GM12878 (cell line): Measurements from ENCODE around the gene HNRNPA1. TPM values are rescaled to one million over a fixed set of nuclear protein-coding genes. Genes with fewer than 3 reads are reported as not detected.

Source experiments
- ATAC-seq: fragments of 200-7000 bp; cut with Tn5 transposase; 3 replicates; pipeline ENCODE4 v1.9.1; 2020; ENCODE audit warnings: mild to moderate bottlenecking, moderate library complexity
- BruUV-seq: library from RNA; stranded (reverse); fragments of 400-500 nt; replicated peaks from 2 replicates; lab custom pipeline; 2021; lab: Mats Ljungman, UMichigan
- CTCF ChIA-PET: fragments of 300-600 bp; sonication (Branson Sonifier 250); formaldehyde crosslinking; extraction: SDS; loops from one replicate; lab custom pipeline; 2021; ENCODE audit warnings: inconsistent platforms; lab: Yijun Ruan, JAX
- POLR2A ChIA-PET: fragments of 350-600 bp; formaldehyde crosslinking; extraction: SDS; loops from one replicate; lab custom pipeline; 2021; ENCODE audit warnings: inconsistent platforms; lab: Charles Lee
- RAD21 ChIA-PET: fragments of 300-600 bp; sonication (Branson Sonifier 250); formaldehyde crosslinking; loops from one replicate; lab custom pipeline; 2023; ENCODE audit warnings: antibody characterized with exemption; ENCODE audit not compliant: unreplicated experiment; lab: Charles Lee
- SMC1A ChIA-PET: fragments of 300-600 bp; sonication (Branson Sonifier 250); formaldehyde crosslinking; loops from one replicate; lab custom pipeline; 2023; ENCODE audit not compliant: unreplicated experiment, uncharacterized antibody; lab: Charles Lee
- DNase-seq: peaks from one replicate; pipeline ENCODE4 v3.0.0-alpha.2; 2011; ENCODE audit warnings: low read depth, low spot score
- FAIRE-seq: peaks from 3 replicates; lab custom pipeline; 2011; peaks lifted over from hg19 to GRCh38; lab: Jason Lieb, UNC
- H2AFZ ChIP-seq: 2 replicates; pipeline ENCODE4 v1.6.0; 2011; ENCODE audit warnings: low read depth, low read length, control low read depth; ENCODE audit not compliant: control insufficient read depth
- H3K27ac ChIP-seq: 2 replicates; pipeline ENCODE4 v1.5.1; 2011; ENCODE audit warnings: control low read depth; ENCODE audit not compliant: control insufficient read depth, insufficient read depth
- H3K27me3 ChIP-seq, 2 experiments: replicated peaks in 1 of 2; 2 replicates each; pipeline versions ENCODE4 v1.6.0 to v1.6.1; 2011; ENCODE audit warnings: low read length in 1 of 2; ENCODE audit not compliant: control insufficient read depth in 2 of 2, insufficient read depth in 2 of 2
- H3K36me3 ChIP-seq, 2 experiments: 2 replicates each; pipeline ENCODE4 v1.5.1; 2011; ENCODE audit warnings: low read length in 1 of 2; ENCODE audit not compliant: control insufficient read depth in 2 of 2, insufficient read depth in 2 of 2
- H3K4me1 ChIP-seq: 2 replicates; pipeline ENCODE4 v1.6.1; 2011; ENCODE audit warnings: mild to moderate bottlenecking, low read length, moderate library complexity, mixed read lengths; ENCODE audit not compliant: control insufficient read depth, insufficient read depth
- H3K4me2 ChIP-seq: 2 replicates; pipeline ENCODE4 v1.6.0; 2011; ENCODE audit warnings: control low read depth; ENCODE audit not compliant: control insufficient read depth, insufficient read depth
- H3K4me3 ChIP-seq: fragments of 200-600 bp; sonication (generic); 2 replicates; pipeline ENCODE4 v1.5.1; 2016
- H3K79me2 ChIP-seq: 2 replicates; pipeline ENCODE4 v1.6.0; 2011; ENCODE audit warnings: low read length; ENCODE audit not compliant: control insufficient read depth, insufficient read depth
- H3K9ac ChIP-seq: 2 replicates; pipeline ENCODE4 v1.8.0; 2011; ENCODE audit warnings: low read length, control low read depth, mixed read lengths; ENCODE audit not compliant: control insufficient read depth, insufficient read depth
- H3K9me3 ChIP-seq: replicated peaks from 3 replicates; pipeline ENCODE4 v1.5.1; 2011; ENCODE audit warnings: mild to moderate bottlenecking, low read length; ENCODE audit not compliant: control insufficient read depth, insufficient read depth
- H4K20me1 ChIP-seq: 2 replicates; pipeline ENCODE4 v1.6.0; 2011; ENCODE audit not compliant: control insufficient read depth, insufficient read depth
- ASH2L ChIP-seq: fragments of 300-600, 200-600 bp; sonication (generic); IDR thresholded peaks from 2 replicates; pipeline ENCODE4 v1.6.1; 2017; ENCODE audit warnings: low read depth, mild to moderate bottlenecking, borderline replicate concordance
- BCL3 ChIP-seq: IDR thresholded peaks from 2 replicates; pipeline ENCODE4 v1.6.1; 2011; ENCODE audit warnings: borderline replicate concordance, low read depth, mild to moderate bottlenecking, moderate library complexity, low read length; ENCODE audit not compliant: insufficient read depth, poor library complexity, severe bottlenecking
- BMI1 ChIP-seq: fragments of 450-650 bp; IDR thresholded peaks from 2 replicates; pipeline ENCODE4 v1.6.1; 2016; ENCODE audit warnings: mild to moderate bottlenecking, moderate library complexity, borderline replicate concordance
- CBX5 ChIP-seq: sonication (generic); IDR thresholded peaks from 2 replicates; pipeline ENCODE4 v1.6.1; 2016; ENCODE audit warnings: low read depth, moderate library complexity, mild to moderate bottlenecking, inconsistent platforms
- CHD4 ChIP-seq: fragments of 200-600 bp; sonication (generic); IDR thresholded peaks from 2 replicates; pipeline ENCODE4 v1.6.1; 2016; ENCODE audit warnings: mild to moderate bottlenecking
- CREM ChIP-seq: IDR thresholded peaks from 2 replicates; pipeline ENCODE4 v1.6.1; 2014; ENCODE audit warnings: antibody characterized with exemption, low read depth
- MLLT1 ChIP-seq: fragments of 450-650 bp; IDR thresholded peaks from 2 replicates; pipeline ENCODE4 v1.6.1; 2016; ENCODE audit warnings: mild to moderate bottlenecking
- PML ChIP-seq: IDR thresholded peaks from 2 replicates; pipeline ENCODE4 v1.6.1; 2012; ENCODE audit warnings: low read length, inconsistent platforms
- SMARCA5 ChIP-seq: fragments of 450-650 bp; IDR thresholded peaks from 2 replicates; pipeline ENCODE4 v1.6.1; 2017; ENCODE audit warnings: mild to moderate bottlenecking
- SREBF2 ChIP-seq: IDR thresholded peaks from 2 replicates; pipeline ENCODE4 v1.6.1; 2012; ENCODE audit warnings: mild to moderate bottlenecking, low read length
- STAT1 ChIP-seq: fragments of 450-650 bp; conservative IDR thresholded peaks from 2 replicates; pipeline ENCODE4 v1.6.1; 2014; ENCODE audit warnings: antibody characterized with exemption, mild to moderate bottlenecking
- ZBTB40 ChIP-seq: fragments of 450-650 bp; IDR thresholded peaks from 2 replicates; pipeline ENCODE4 v1.6.1; 2016; ENCODE audit warnings: mild to moderate bottlenecking, moderate library complexity, borderline replicate concordance
- WGBS: methylation state at CpG from one replicate; pipeline ENCODE4 v1.1.6; 2016; ENCODE audit warnings: low lambda C conversion rate; ENCODE audit not compliant: insufficient replicate concordance, insufficient coverage; ENCODE audit errors: missing lambda C conversion rate; 5-methylcytosine and 5-hydroxymethylcytosine counted together
- in situ Hi-C: fragments of 300-500 bp; cut with MboI; formaldehyde crosslinking; loops from 9 replicates; pipeline ENCODE4 v1.14.3; 2018; ENCODE audit warnings: mixed read lengths
- intact Hi-C: fragments of 100-400 bp; cut with micrococcal nuclease; formaldehyde crosslinking; loops from one replicate; pipeline ENCODE4 v1.14.2; 2022; ENCODE audit not compliant: unreplicated experiment
- polyA plus RNA-seq, 11 experiments: library from polyadenylated mRNA; depleted of rRNA in 4 of 11; unstranded in 6 of 11; stranded (reverse) in 5 of 11; fragments of >200 nt; fragmentation: Nextera tagmentation in 4 of 11; fragmentation: Illumina TruSeq in 1 of 11; extraction: Ambion mirVana in 4 of 11; extraction: Trizol in 1 of 11; gene quantifications; 1 replicate in 1 of 11; 2 replicates in 10 of 11; pipeline versions ENCODE4 v1.2.1 to v1.2.3, GENCODE V29; 2011 to 2016; ENCODE audit warnings: inconsistent platforms in 2 of 11, missing spikeins in 2 of 11, low read depth in 1 of 11
- total RNA-seq, 4 experiments: library from RNA; depleted of rRNA in 3 of 4; stranded (reverse); fragments of >200 nt in 3 of 4; fragmentation: Illumina TruSeq in 1 of 4; extraction: Trizol in 1 of 4; gene quantifications; 2 replicates each; pipeline versions ENCODE4 v1.2.1 to v1.2.3, GENCODE V29; 2013 to 2021

Gene HNRNPA1
- total and polyA plus RNA-seq, 10 of the 15 experiments (the other 5 are each of a cell fraction or from before 2014, with no cell fraction given), result 630 to 2,342 (median 1,407) TPM

GRCh38 chr12:54333420-54334034 lies 53.0 kb downstream of the HNRNPA1 start:
- peaks cover 11% of the 10 kb centered on the region for H3K79me2 ChIP-seq
- no peak overlapping the region for H3K9ac ChIP-seq
- ChIA-PET POLR2A (interaction anchor here (1.4 to 3.0 kb wide), 3 partner anchors 9 to 24 kb away, joined by 3 to 16 read pairs (median 3); partner anchors contain the start of gene COPZ1), RAD21 (interaction anchor here (0.7 to 3.7 kb wide), 3 partner anchors 9 to 35 kb away, joined by 3 to 17 read pairs (median 4); partner anchors contain the start of gene COPZ1), CTCF (interaction anchor here (0.6 to 6.7 kb wide), 13 partner anchors 7 to 119 kb away, joined by 3 to 113 read pairs (median 9); partner anchors contain the start of gene COPZ1), SMC1A (interaction anchor here (0.6 to 2.6 kb wide), 5 partner anchors 9 to 117 kb away, joined by 3 to 11 read pairs (median 3); partner anchors contain the start of gene COPZ1)
- no peaks in the 10 kb centered on the region for H3K9me3 ChIP-seq
- DNase-seq, result no peak
- H2AFZ ChIP-seq, result no peak overlapping the region
- H3K4me2 ChIP-seq, result no peak overlapping the region
- BruUV-seq, result no TSS peak
- no peaks in the 10 kb centered on the region for H3K4me1 ChIP-seq
- H3K36me3 ChIP-seq, result peaks cover 0 to 3% of the 10 kb centered on the region in 2 experiments; a peak in 1 of 4 replicates
- H3K27ac ChIP-seq, result no peak overlapping the region
- no peak for TF ChIP-seq STAT1
- TF ChIP-seq SMARCA5, result no peak
- TF ChIP-seq CREM, result no peak
- TF ChIP-seq MLLT1, result no peak
- no peak for TF ChIP-seq CBX5
- TF ChIP-seq ASH2L, result no peak
- no peak for TF ChIP-seq BMI1
- no peak for TF ChIP-seq PML
- no peak for TF ChIP-seq SREBF2
- no peak for TF ChIP-seq BCL3
- TF ChIP-seq ZBTB40, result no peak
- TF ChIP-seq CHD4, result no peak
- in situ Hi-C loops, result no loop called here
- H3K4me3 ChIP-seq, result no peak overlapping the region
- WGBS, result 100% methylated on average over 4 of the region's 4 CpGs
- no peaks in the 10 kb centered on the region for H3K27me3 ChIP-seq
- intact Hi-C loops, result no loop called here
- H4K20me1 ChIP-seq, result no peaks in the 10 kb centered on the region
- ATAC-seq, result no peak
- FAIRE-seq, result no peak
